HepG2 (cell line): Measurements from ENCODE around the gene MIEF1. TPM values are rescaled to one million over a fixed set of nuclear protein-coding genes. Genes with fewer than 3 reads are reported as not detected.

Source experiments
- AKNA ChIP-seq: sonication (generic); formaldehyde crosslinking; IDR thresholded peaks from 2 replicates; pipeline ENCODE4 v1.4.0; 2020; ENCODE audit warnings: missing genetic modification reagents, borderline replicate concordance
- BCL6 ChIP-seq: IDR thresholded peaks from 2 replicates; pipeline ENCODE4 v1.6.1; 2016; ENCODE audit warnings: missing genetic modification reagents, missing compliant biosample characterization
- FOXA3 ChIP-seq: IDR thresholded peaks from 2 replicates; pipeline ENCODE4 v1.6.1; 2016; ENCODE audit warnings: missing genetic modification reagents, missing compliant biosample characterization
- FOXK2 ChIP-seq: fragments of 450-650 bp; IDR thresholded peaks from 2 replicates; pipeline ENCODE4 v1.6.1; 2016
- MAF1 ChIP-seq: sonication (generic); formaldehyde crosslinking; IDR thresholded peaks from 2 replicates; pipeline ENCODE4 v1.5.0; 2020; ENCODE audit warnings: missing genetic modification reagents, borderline replicate concordance
- REST ChIP-seq, 2 experiments: IDR thresholded peaks; 2 replicates each; pipeline ENCODE4 v1.6.1; 2011 to 2012; ENCODE audit warnings: low read length in 2 of 2, borderline replicate concordance in 1 of 2, low read depth in 1 of 2, mild to moderate bottlenecking in 1 of 2, moderate library complexity in 1 of 2
- ZNF7 ChIP-seq: IDR thresholded peaks from 2 replicates; pipeline ENCODE4 v1.6.1; 2016; ENCODE audit warnings: missing biosample characterization, missing genetic modification reagents
- ZNF781 ChIP-seq: sonication (generic); formaldehyde crosslinking; IDR thresholded peaks from 2 replicates; pipeline ENCODE4 v1.5.1; 2020; ENCODE audit warnings: borderline replicate concordance, mild to moderate bottlenecking, missing genetic modification reagents; ENCODE audit errors: not compliant biosample characterization
- polyA plus RNA-seq, 8 experiments: library from polyadenylated mRNA; depleted of rRNA in 3 of 8; stranded (reverse) in 7 of 8; unstranded in 1 of 8; fragments of >200 nt; fragmentation: Illumina TruSeq in 4 of 8; extraction: Trizol in 4 of 8; gene quantifications; 2 replicates each; pipeline versions ENCODE4 v1.2.1 to v1.2.3, GENCODE V29; 2011 to 2016; ENCODE audit warnings: low read depth in 4 of 8, missing spikeins in 1 of 8, mixed read lengths in 1 of 8; ENCODE audit not compliant: insufficient read depth in 1 of 8
- total RNA-seq, 5 experiments: library from RNA; depleted of rRNA; stranded (reverse); fragments of >200 nt; fragmentation: Illumina TruSeq; extraction: Trizol; gene quantifications; 2 replicates each; pipeline ENCODE4 v1.2.3, GENCODE V29; 2016; ENCODE audit warnings: low read depth in 1 of 5
- TF ChIP-seq, protein P1 (sequence below): sonication (generic); formaldehyde crosslinking; IDR thresholded peaks from 2 replicates; pipeline ENCODE4 v1.4.0; 2020; ENCODE audit warnings: missing genetic modification reagents
- TF ChIP-seq, protein P2 (sequence below): sonication (generic); formaldehyde crosslinking; IDR thresholded peaks from 2 replicates; pipeline ENCODE4 v1.4.0; 2020; ENCODE audit warnings: missing genetic modification reagents, borderline replicate concordance

Gene MIEF1
- total and polyA plus RNA-seq, 2 of the 13 experiments (the other 11 are each of a cell fraction or from before 2014, with no cell fraction given) = 21.7 to 34.8 TPM

GRCh38 chr22:39496131-39496838 lies 5.8 kb upstream of the MIEF1 start (continued):
- no peak for TF ChIP-seq REST (IDR thresholded peaks at IDR 0.05; ENCODE audit: borderline replicate concordance in 1 of 2, low read depth in 1 of 2, low read length in 2 of 2)
- TF ChIP-seq ZNF7 (CRISPR knock-in tag) = no peak
- TF ChIP-seq BCL6 (CRISPR knock-in tag) = peak; percentile 43; the same call in 1 of the 2 replicates
- TF ChIP-seq, protein P1, sequence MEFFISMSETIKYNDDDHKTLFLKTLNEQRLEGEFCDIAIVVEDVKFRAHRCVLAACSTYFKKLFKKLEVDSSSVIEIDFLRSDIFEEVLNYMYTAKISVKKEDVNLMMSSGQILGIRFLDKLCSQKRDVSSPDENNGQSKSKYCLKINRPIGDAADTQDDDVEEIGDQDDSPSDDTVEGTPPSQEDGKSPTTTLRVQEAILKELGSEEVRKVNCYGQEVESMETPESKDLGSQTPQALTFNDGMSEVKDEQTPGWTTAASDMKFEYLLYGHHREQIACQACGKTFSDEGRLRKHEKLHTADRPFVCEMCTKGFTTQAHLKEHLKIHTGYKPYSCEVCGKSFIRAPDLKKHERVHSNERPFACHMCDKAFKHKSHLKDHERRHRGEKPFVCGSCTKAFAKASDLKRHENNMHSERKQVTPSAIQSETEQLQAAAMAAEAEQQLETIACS (CRISPR knock-in tag) = no peak
- no peak for TF ChIP-seq FOXK2
- TF ChIP-seq AKNA (CRISPR knock-in tag) = no peak
- peak; percentile 9 for TF ChIP-seq ZNF781
- 0 out of 2 replicates have a peak, but pooled peaks have one; percentile 9 for TF ChIP-seq FOXA3
- TF ChIP-seq, protein P2, sequence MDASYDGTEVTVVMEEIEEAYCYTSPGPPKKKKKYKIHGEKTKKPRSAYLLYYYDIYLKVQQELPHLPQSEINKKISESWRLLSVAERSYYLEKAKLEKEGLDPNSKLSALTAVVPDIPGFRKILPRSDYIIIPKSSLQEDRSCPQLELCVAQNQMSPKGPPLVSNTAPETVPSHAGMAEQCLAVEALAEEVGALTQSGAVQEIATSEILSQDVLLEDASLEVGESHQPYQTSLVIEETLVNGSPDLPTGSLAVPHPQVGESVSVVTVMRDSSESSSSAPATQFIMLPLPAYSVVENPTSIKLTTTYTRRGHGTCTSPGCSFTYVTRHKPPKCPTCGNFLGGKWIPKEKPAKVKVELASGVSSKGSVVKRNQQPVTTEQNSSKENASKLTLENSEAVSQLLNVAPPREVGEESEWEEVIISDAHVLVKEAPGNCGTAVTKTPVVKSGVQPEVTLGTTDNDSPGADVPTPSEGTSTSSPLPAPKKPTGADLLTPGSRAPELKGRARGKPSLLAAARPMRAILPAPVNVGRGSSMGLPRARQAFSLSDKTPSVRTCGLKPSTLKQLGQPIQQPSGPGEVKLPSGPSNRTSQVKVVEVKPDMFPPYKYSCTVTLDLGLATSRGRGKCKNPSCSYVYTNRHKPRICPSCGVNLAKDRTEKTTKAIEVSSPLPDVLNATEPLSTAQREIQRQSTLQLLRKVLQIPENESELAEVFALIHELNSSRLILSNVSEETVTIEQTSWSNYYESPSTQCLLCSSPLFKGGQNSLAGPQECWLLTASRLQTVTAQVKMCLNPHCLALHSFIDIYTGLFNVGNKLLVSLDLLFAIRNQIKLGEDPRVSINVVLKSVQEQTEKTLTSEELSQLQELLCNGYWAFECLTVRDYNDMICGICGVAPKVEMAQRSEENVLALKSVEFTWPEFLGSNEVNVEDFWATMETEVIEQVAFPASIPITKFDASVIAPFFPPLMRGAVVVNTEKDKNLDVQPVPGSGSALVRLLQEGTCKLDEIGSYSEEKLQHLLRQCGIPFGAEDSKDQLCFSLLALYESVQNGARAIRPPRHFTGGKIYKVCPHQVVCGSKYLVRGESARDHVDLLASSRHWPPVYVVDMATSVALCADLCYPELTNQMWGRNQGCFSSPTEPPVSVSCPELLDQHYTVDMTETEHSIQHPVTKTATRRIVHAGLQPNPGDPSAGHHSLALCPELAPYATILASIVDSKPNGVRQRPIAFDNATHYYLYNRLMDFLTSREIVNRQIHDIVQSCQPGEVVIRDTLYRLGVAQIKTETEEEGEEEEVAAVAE (CRISPR knock-in tag) = no peak
- no peak for TF ChIP-seq MAF1
